A673 (cell line): ENCODE measurements around the gene TRPM4. TPM values are rescaled to one million over a fixed set of nuclear protein-coding genes. Genes with fewer than 3 reads are reported as not detected.
"Not testable (repeated sequence)": the region's sequence is repeated elsewhere in the genome, so short reads cannot be mapped to it uniquely, and the experiment has no call there.

Experiments used
- BruUV-seq: library from RNA; stranded (reverse); fragments of 400-500 nt; replicated peaks from 2 replicates; lab custom pipeline; 2021; lab: Mats Ljungman, UMichigan
- CTCF ChIA-PET: fragments of 300-600 bp; sonication (Branson Sonifier 250); formaldehyde crosslinking; loops from one replicate; lab custom pipeline; 2022; ENCODE audit warnings: antibody characterized with exemption; lab: Charles Lee
- POLR2A ChIA-PET: fragments of 300-600 bp; sonication (Branson Sonifier 250); formaldehyde crosslinking; loops from one replicate; lab custom pipeline; 2022; ENCODE audit warnings: antibody characterized with exemption; ENCODE audit not compliant: low non-redundant PET; lab: Charles Lee
- DNase-seq: peaks from one replicate; pipeline ENCODE4 v3.0.0-alpha.2; 2015; ENCODE audit warnings: low spot score
- H3K27ac ChIP-seq: fragments of 200-600 bp; sonication (generic); 2 replicates; pipeline ENCODE4 v1.5.1; 2016; ENCODE audit warnings: mixed run types, low read depth, mild to moderate bottlenecking, mixed read lengths, antibody characterized with exemption, low read length; ENCODE audit not compliant: poor library complexity, severe bottlenecking
- H3K27me3 ChIP-seq: fragments of 200-600 bp; sonication (generic); replicated peaks from 2 replicates; pipeline ENCODE4 v1.6.1; 2017; ENCODE audit warnings: mixed run types, low read depth, mild to moderate bottlenecking, mixed read lengths, antibody characterized with exemption, low read length; ENCODE audit not compliant: insufficient read depth, poor library complexity
- H3K36me3 ChIP-seq: fragments of 200-600 bp; sonication (generic); 2 replicates; pipeline ENCODE4 v1.6.1; 2016; ENCODE audit warnings: mixed run types, mild to moderate bottlenecking, mixed read lengths, antibody characterized with exemption, low read length; ENCODE audit not compliant: insufficient read depth, poor library complexity, severe bottlenecking
- H3K4me1 ChIP-seq: fragments of 200-600 bp; sonication (generic); 2 replicates; pipeline ENCODE4 v1.6.1; 2017; ENCODE audit warnings: mixed run types, mild to moderate bottlenecking, mixed read lengths, antibody characterized with exemption, low read length; ENCODE audit not compliant: insufficient read depth, poor library complexity, severe bottlenecking
- H3K4me3 ChIP-seq: fragments of 200-600 bp; sonication (generic); 2 replicates; pipeline ENCODE4 v1.5.1; 2016; ENCODE audit warnings: low read depth, mixed run types, mild to moderate bottlenecking, mixed read lengths, low read length; ENCODE audit not compliant: poor library complexity, severe bottlenecking
- H3K9me3 ChIP-seq: fragments of 200-600 bp; sonication (generic); 2 replicates; pipeline ENCODE4 v1.6.1; 2016; ENCODE audit warnings: mixed run types, low read depth, mild to moderate bottlenecking, mixed read lengths, antibody characterized with exemption, low read length; ENCODE audit not compliant: poor library complexity, severe bottlenecking
- EZH2 ChIP-seq: fragments of 200-600 bp; sonication (generic); IDR thresholded peaks from 2 replicates; pipeline ENCODE4 v1.6.1; 2017; ENCODE audit warnings: borderline replicate concordance, low read depth, mild to moderate bottlenecking, mixed read lengths, antibody characterized with exemption, low read length; ENCODE audit not compliant: poor library complexity, severe bottlenecking
- intact Hi-C: fragments of 100-400 bp; cut with micrococcal nuclease; formaldehyde crosslinking; loops from one replicate; pipeline ENCODE4 v1.10.0; 2022; ENCODE audit not compliant: unreplicated experiment
- total RNA-seq: library from RNA; stranded (reverse); gene quantifications from 2 replicates; pipeline ENCODE4 v1.2.3, GENCODE V29; 2021
- TF ChIP-seq, protein P1 (sequence below): fragments of 300-800, 200-600 bp; sonication (generic); conservative IDR thresholded peaks from 2 replicates; pipeline ENCODE4 v1.5.1; 2017; ENCODE audit warnings: low read depth, mild to moderate bottlenecking, antibody characterized with exemption, low read length, moderate library complexity, mixed read lengths

TRPM4 gene
- total RNA-seq, 1 experiment from 2014 or later: 107 TPM

DNA sequence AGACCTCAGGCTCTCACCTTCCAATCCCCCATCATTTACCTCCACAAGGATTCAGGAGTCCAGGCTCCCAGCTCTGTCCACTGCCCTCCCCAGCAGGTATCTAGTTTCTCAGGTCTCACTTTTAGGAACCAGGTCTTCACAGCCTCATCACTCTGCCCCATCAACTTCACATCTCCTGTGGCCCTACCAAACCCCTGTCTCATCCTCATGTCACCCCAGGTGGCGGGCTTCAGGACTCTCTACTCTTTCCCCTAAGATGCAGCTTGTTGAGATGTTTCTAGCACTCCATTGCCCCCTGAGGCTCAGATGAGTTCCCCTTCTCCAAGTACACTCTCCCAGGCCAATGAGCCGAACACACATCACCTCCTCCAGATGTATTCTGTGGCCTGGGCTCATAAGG, 36.7 kb upstream of the TRPM4 start:
- H3K4me1 ChIP-seq: peaks cover 11% of the 10 kb centered on the region
- H3K27ac ChIP-seq: no peak overlapping the region
- H3K4me3 ChIP-seq: no peak overlapping the region
- no peak for TF ChIP-seq EZH2
- TF ChIP-seq, protein P1, sequence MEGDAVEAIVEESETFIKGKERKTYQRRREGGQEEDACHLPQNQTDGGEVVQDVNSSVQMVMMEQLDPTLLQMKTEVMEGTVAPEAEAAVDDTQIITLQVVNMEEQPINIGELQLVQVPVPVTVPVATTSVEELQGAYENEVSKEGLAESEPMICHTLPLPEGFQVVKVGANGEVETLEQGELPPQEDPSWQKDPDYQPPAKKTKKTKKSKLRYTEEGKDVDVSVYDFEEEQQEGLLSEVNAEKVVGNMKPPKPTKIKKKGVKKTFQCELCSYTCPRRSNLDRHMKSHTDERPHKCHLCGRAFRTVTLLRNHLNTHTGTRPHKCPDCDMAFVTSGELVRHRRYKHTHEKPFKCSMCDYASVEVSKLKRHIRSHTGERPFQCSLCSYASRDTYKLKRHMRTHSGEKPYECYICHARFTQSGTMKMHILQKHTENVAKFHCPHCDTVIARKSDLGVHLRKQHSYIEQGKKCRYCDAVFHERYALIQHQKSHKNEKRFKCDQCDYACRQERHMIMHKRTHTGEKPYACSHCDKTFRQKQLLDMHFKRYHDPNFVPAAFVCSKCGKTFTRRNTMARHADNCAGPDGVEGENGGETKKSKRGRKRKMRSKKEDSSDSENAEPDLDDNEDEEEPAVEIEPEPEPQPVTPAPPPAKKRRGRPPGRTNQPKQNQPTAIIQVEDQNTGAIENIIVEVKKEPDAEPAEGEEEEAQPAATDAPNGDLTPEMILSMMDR: no peak
- BruUV-seq: no TSS peak
- POLR2A ChIA-PET: no interaction called here
- no peaks in the 10 kb centered on the region for H3K36me3 ChIP-seq
- no peaks in the 10 kb centered on the region for H3K9me3 ChIP-seq
- DNase-seq: no peak
- H3K27me3 ChIP-seq: no peaks in the 10 kb centered on the region
- CTCF ChIA-PET: interaction anchor here (1.5 kb wide), 1 partner anchor 26 kb away, joined by 4 read pairs; no protein-coding TSS in a partner anchor
- intact Hi-C loops: no loop called here

DNA sequence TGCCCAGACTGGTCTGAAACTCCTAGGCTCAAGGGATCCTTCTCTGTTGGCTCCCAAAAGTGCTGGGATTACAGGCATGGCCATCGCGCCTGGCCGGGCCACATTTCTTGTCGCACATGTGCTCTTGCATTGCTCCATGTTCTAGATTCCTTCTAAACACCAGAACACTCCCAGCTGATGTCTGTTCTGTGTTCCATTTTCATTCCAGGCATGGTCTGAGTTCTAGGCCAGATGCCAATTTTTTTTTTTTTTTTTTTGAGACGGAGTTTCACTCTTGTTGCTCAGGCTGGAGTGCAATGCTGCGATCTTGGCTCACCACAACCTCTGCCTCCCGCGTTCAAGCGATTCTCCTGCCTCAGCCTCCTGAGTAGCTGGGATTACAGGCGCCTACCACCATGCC, 35.8 kb upstream of the TRPM4 start:
- intact Hi-C loops, BruUV-seq, POLR2A ChIA-PET, H3K4me3 ChIP-seq, H3K36me3 ChIP-seq, DNase-seq, H3K27ac ChIP-seq, H3K27me3 ChIP-seq, H3K9me3 ChIP-seq: not testable (repeated sequence)
- H3K4me1 ChIP-seq: peaks cover 11% of the 10 kb centered on the region
- CTCF ChIA-PET: interaction anchor here (0.6 kb wide), 1 partner anchor 135 kb away, joined by 3 read pairs; no protein-coding TSS in a partner anchor

DNA sequence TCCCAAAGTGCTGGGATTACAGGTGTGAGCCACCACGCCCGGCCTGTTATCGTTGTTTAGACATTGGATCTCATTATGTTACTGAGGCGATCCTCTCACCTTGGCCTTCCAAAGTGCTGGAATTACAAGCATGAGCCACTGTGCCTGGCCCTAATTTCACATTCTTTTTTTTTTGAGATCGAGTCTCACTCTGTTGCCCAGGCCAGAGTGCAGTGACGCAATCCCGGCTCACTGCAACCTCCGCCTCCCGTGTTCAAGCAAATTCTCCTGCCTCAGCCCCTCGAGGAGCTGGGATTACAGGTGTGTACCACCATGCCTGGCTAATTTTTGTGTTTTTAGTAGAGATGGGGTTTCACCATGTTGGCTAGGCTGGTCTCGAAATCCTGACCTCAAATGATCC, 34.3 kb upstream of the TRPM4 start:
- H3K9me3 ChIP-seq, H3K36me3 ChIP-seq, H3K4me3 ChIP-seq, H3K27ac ChIP-seq, DNase-seq, H3K27me3 ChIP-seq, POLR2A ChIA-PET, BruUV-seq, intact Hi-C loops: not testable (repeated sequence)
- CTCF ChIA-PET: interaction anchor here (0.5 to 0.7 kb wide), 2 partner anchors 39 to 382 kb away, joined by 4 to 9 read pairs; no protein-coding TSS in a partner anchor
- H3K4me1 ChIP-seq: peaks cover 11% of the 10 kb centered on the region

DNA sequence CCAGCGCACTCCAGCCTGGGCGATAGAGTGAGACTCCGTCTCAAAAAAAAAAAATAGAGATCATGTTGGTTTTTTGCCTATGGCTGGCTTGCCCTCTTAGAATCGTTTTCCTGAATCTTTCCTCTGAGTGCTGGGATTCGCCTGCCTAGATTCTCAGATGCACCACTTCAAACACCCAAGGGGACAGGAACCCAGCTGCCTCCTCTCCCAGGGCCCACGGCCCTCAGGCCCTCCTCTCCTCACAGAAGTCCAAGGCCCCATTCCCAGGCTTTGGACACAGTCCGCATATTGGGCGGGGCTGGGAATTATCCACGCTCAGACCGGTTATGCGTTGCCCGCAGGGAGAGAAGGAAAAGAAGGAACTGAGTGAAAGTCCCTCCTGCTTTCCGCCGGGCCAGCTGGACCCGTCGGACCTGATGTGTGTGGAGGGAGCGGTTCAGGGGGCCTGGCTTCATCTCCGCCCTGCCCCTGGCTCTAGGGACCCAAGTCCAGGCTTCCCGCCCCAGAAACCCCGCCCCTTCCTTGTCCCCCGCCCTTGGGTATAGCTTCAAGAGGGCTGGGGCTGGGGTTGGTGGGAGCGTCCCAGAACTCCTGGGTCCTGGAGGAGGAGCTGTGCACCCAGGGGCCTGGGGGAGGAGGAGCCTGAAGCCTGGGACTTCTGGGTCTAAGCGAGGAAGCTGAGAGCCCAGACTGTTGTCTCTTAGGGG, 32.4 kb upstream of the TRPM4 start:
- H3K9me3 ChIP-seq: no peaks in the 10 kb centered on the region
- no peaks in the 10 kb centered on the region for H3K27me3 ChIP-seq
- DNase-seq: no peak
- H3K36me3 ChIP-seq: peaks cover 2% of the 10 kb centered on the region
- POLR2A ChIA-PET: no interaction called here
- no TSS peak for BruUV-seq
- CTCF ChIA-PET: no interaction called here
- intact Hi-C loops: no loop called here
- no peak for TF ChIP-seq EZH2
- peaks cover 22% of the 10 kb centered on the region for H3K4me1 ChIP-seq
- H3K4me3 ChIP-seq: no peak overlapping the region
- H3K27ac ChIP-seq: no peak overlapping the region
